ENCODE measurements around the gene PIP5K1A.

GRCh38 chr1:151243683-151244216 lies 45.4 kb downstream of the PIP5K1A start:
- TF ChIP-seq CTCF (IDR thresholded peaks at IDR 0.05), result no peak
- no peak for TF ChIP-seq POLR2A (IDR thresholded peaks at IDR 0.05)
- TF ChIP-seq POLR2AphosphoS5 (IDR thresholded peaks at IDR 0.05), result no peak
- no peak for TF ChIP-seq EP300 (IDR thresholded peaks at IDR 0.05)

All from stomach (tissue), 4 donors.